Epidermal melanocyte (primary cell): Measurements from ENCODE around the gene MFRP.

ENCODE experiments used
- DNase-seq: peaks from one replicate; pipeline ENCODE4 v3.0.0; 2011; ENCODE audit warnings: low spot score; ENCODE audit not compliant: insufficient read length

MFRP gene

DNA sequence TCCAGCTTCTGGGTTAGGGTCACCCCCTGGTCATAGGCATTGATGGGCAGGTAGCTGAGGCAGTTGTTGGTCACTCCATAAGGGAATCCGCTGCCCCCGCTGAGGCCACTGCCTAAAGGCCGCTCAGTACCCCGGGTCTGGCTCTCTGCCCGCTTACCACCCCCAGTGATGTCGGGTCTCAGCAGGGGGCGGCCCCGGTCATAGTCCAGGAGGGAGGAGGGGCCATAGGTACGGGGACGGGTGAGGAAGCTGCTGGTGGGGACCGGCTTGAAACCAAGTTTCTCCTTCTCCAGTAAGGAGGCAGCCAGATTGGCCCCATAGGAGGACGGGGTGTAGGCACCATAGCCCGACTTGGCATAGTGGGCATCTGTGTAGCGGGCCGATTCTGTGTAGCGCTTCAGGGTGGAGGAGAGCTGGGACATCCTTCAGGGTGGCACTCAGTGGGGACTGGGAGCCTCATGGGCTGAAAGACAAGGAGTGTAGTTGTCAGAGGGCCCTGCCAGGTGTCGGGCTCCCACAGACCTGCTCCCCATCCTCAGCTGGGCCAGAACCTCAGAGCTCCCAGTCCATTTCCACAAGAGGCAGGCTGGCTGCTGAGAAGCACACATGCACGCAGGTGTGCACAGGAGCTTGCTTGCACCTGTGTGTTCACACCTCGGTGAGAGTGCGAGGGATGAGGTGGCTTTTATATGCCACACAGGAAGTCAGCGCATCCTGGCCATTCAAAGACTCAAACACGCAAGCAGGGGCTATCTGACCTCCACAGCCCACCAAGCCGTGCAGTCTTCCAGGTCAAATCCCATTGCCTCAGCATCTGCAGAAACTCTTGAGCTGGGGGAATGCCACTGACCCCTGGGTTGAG lies 26.8 kb upstream of the MFRP start:
- no peak for DNase-seq

GRCh38 chr11:119372260-119373058 lies 26.0 kb upstream of the MFRP start:
- no peak for DNase-seq

DNA sequence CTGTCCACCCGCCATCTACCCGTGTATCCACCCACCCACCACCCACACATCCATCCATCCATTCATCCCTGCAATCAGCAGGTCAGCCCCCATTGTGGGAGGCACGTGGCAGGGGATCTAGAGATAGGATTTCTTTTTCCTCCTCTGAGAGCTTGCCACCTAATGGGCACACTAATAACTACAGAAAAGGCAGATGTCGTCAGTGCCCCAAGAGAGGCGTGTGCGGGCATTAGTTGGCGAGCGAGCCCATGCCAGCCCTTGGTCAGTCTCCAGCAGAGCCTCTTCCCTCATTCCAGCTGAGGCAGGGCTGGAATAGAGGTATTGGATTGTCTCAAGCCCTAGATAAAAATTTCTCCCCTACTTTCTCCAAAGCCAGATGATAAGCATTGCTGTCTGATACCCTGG lies 25.3 kb upstream of the MFRP start:
- DNase-seq: no peak

DNA sequence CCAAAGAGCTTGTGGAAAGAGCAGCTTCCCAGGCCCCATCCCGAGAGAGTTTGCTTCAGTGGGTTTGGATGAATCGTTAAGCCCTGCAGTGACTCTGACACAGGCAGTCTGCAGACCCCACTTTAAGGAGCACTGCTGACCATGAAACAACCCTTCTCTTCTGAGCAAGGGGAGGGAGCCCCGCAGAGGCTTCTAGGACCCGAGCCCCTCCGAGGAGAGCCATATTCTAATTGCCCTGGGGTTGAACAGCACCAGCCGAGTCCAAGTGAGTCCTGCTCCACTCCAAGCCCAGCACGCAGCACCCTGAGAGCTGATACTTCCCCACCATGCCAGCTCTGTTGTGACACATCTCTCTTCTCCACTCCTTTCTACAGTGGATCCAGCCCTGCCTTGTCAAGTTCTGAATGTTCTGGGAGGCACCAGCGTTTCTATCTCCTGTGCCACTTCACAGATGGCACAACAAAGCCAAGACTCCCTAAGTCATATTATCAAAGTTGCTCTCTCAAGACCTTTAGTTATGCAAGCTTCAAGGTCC lies 24.6 kb upstream of the MFRP start:
- no peak for DNase-seq

DNA sequence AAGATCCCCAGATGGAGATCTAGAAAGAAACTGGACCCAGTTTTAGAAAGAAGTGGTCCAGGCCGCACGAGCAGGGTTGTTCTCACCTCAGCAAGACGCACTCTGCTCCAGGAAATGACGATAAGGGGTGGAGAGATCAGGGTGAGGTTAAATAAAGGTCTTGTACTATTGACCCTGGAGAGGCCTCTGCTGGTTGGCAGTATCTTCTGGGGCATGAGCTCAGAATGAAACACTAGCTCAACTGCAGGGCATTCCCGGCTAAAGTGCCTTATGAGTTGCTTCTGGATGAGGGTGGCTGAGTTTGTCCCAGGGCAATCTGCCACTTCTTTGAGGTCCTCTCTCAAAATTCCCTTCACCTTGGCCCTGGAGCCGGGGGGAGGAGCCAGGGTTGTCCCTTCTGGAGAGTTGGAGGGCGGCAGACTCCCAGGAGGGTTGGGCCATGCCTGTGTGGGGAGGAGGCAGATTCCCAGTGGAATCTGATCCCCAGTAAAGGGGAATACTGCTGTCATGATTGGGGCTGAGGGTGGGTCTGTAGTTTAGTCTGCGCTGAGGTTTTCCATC lies 24.1 kb upstream of the MFRP start:
- DNase-seq: no peak

GRCh38 chr11:119369132-119369925 lies 22.8 kb upstream of the MFRP start:
- DNase-seq: no peak

GRCh38 chr11:119368121-119369034 lies 21.9 kb upstream of the MFRP start:
- DNase-seq: no peak

- DNase-seq: no peak
Observed at GRCh38 chr11:119367661-119368120, 21.2 kb upstream of the MFRP start.

GRCh38 chr11:119366690-119367620 lies 20.4 kb upstream of the MFRP start:
- DNase-seq: no peak

GRCh38 chr11:119365071-119365591 lies 18.6 kb upstream of the MFRP start:
- DNase-seq: no peak

DNA sequence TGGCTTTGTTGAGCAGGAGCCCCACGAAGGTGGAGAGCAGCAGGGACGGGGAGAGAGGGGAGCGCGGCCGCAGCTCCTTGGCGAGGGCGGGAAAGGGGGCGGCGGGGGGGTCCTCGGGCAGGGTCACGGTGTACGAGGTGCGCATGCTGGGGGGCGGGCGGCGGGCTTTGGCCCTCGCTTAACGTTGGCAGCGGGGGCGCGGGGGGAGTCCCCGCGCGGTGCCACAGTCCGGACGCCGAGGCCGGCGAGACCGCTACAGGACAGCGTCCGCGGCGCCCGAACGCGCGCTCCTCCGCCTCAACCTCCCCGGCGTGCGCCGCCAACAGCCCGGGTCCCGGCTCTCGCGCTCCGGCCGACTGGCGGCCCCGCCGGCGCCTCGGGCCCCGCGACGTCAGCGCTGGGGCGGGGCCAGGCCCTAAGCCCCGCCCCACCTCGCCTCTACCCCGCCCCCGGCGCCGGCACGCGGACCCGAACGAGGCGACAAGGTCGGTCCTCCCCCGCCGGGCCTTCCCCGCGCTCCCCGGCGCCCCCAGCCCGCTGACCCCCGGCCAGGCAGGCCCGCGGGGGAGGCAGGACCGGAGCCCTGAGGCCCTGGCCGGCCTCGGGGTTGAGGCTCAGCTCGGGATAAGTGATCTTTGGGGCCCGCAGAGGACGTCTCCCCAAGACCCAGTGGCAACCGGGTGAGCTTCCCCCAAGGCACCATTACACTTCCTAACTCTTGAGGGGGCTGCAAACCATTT lies 17.5 kb upstream of the MFRP start:
- DNase-seq: peak; percentile 50

- DNase-seq: no peak
Observed at GRCh38 chr11:119363081-119363850, 16.8 kb upstream of the MFRP start.

DNA sequence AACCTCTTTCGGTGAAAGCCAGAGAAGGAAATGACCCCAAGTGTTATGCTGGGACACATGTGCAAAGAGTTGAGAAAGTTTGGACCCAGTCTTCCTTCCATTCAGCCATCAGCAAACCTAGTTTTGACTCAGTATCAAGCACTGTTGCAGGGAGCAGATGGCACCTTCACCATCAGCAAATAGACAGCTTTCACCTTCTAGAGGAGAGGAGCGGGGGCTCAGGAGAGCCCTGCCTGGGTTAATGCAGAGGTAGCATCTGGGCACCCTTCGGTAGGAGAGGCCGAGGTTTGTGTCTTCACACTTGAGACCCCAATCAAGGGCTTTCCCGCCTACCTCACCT lies 16.2 kb upstream of the MFRP start:
- no peak for DNase-seq

DNA sequence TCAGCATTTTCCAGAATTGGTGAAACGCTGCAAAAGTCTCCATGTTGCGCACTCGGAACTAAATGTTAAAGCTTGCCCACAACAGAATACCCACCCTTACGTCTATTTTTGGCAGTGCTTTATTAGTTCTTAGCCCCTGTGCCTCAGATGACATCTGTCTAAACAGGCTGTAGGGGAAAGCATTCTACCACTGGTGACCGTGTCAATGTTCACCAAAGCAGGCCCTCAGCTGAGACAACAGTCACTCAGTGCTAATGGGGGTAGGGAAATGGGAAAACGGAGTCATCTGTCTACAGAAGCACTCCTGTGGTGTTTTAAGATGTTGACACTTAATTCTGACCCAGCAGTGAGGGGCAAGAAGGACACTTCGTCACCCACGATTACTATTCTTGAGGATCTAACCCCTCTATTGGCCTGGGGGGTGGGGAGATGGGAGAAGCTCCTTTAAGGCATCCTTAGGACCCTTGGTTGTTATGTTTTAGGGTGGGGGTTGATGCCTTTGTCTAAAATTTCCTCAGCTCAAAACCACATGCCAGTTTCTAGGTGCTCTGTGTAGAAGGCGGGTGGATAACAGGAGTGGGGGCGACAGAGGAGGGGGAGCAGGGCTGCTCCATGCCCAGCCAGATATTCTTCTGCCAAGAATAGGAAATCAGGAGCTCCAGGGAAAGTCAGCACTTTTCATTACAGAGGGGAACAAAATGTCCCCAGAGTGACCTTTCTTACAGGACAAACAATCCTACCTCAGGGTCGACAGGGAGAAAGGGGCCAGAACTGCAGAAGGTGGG lies 15.6 kb upstream of the MFRP start:
- DNase-seq: no peak

DNA sequence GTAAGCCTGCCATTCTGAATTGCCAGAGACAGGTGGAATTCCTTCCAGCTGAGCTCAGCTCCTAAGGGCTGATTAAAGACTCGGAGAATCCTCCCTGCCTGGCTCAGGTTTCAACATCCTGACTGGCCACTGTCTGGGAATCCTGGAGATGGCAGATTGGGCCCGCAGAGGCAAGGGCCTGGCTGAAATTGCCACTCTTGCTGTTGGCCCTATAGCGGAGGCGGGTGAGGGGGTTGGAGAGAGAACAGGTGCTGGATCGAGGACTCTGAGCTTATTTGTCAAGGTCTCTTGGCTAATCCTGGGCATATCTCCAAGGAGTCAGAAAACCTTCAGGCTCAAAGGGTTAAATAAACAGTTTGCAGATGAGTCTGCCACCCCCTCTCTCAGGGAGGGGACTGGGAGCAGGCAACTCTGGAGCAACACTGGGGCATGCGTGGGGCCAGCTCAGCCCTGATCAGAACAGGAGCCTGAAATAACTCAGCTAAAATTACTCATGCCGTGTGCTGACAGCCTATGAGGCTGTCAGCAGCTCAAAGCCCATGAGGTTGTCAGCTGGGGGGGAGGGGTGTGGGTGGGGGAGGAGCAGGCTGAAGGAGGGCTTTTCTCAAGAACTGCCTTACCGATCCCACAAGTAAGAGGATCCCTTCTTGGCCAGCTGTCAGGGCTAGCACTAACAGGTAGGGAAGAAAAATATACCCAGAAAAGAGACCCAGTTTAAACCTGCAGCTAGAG lies 14.7 kb upstream of the MFRP start:
- DNase-seq: no peak
